Measurements from ENCODE around the gene PPM1D. TPM values are rescaled to one million over a fixed set of nuclear protein-coding genes. Genes with fewer than 3 reads are reported as not detected.

PPM1D gene
- total and polyA plus RNA-seq, 2 of the 13 experiments (the other 11 are each of a cell fraction or from before 2014, with no cell fraction given), result 8.0 to 26.2 TPM

DNA sequence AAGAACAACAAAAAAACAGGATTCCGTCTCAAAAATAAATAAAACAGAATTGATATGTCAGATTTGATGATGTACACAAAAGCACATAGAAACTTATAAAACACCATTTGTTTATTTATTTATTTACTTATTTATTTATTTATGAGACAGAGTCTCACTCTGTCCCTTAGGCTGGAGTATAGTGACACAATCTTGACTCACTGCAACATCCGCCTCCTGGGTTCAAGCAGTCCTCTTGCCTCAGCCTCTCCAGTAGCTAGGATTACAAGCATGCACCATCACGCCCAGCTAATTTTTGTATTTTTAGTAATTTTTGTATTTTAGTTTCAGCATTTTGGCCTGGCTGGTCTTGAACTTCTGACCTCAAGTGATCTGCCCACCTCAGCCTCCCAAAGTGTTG, 99.1 kb downstream of the PPM1D start (continued):
- TF ChIP-seq FOSL2 (CRISPR knock-in tag; IDR thresholded peaks at IDR 0.05) (no peak), FOXK2 (IDR thresholded peaks at IDR 0.05) (no peak), CBFB (CRISPR knock-in tag; IDR thresholded peaks at IDR 0.05) (no peak), RARG (CRISPR knock-in tag; IDR thresholded peaks at IDR 0.05; ENCODE audit: low read depth) (no peak), WIZ (CRISPR knock-in tag; IDR thresholded peaks at IDR 0.05) (no peak)

- Histone ChIP-seq H3K9ac (ENCODE audit: insufficient read depth, low read depth, low read length) (no peak overlapping the region), H2AFZ (ENCODE audit: low read length) (no peak overlapping the region), H3K36me3 (replicated peaks in 1 of 2; ENCODE audit: control insufficient read depth in 1 of 2, insufficient read depth in 2 of 2, low read length in 2 of 2) (no peaks in the 10 kb centered on the region; a peak in 1 of 5 replicates), H4K20me1 (ENCODE audit: insufficient read depth, low read length) (no peaks in the 10 kb centered on the region), H3K9me3 (ENCODE audit: low read length) (0 out of 2 replicates have a peak, but pooled peaks cover 3% of the 10 kb centered on the region), H3K79me2 (ENCODE audit: insufficient read depth, low read length) (no peaks in the 10 kb centered on the region), H3K27ac (ENCODE audit: extremely low read length, insufficient read depth, low read length) (no peak overlapping the region), H3K27me3 (ENCODE audit: control insufficient read depth in 1 of 2, insufficient read depth in 2 of 2, low read length in 2 of 2) (no peaks in the 10 kb centered on the region), H3K4me3 (replicated peaks in 1 of 3; ENCODE audit: insufficient read depth in 1 of 3, low read depth in 2 of 3, low read length in 3 of 3) (no peak overlapping the region), H3K4me1 (ENCODE audit: insufficient read depth, low read length) (no peaks in the 10 kb centered on the region), H3K4me2 (ENCODE audit: low read depth, low read length) (no peak overlapping the region)
- FAIRE-seq (no peak), DNase-seq (ENCODE audit: low spot score) (peak; percentile 10), ATAC-seq (no peak; the same call in 2 of the 3 replicates)
- no TSS peak for BruUV-seq (replicated peaks)
- WGBS (ENCODE audit: low lambda C conversion rate), result 49% methylated on average over 3 of the region's 3 CpGs
- CTCF ChIA-PET (ENCODE audit: low intra/inter-chr PET ratio, low total read pairs), result no interaction called here
- TF ChIP-seq ZNF333 (CRISPR knock-in tag; IDR thresholded peaks at IDR 0.05; ENCODE audit: borderline replicate concordance), result no peak
- no peak for TF ChIP-seq FOXP4 (CRISPR knock-in tag; IDR thresholded peaks at IDR 0.05)
- TF ChIP-seq IRX3 (CRISPR knock-in tag; IDR thresholded peaks at IDR 0.05; ENCODE audit: borderline replicate concordance, low read depth), result no peak
- TF ChIP-seq, protein P1, sequence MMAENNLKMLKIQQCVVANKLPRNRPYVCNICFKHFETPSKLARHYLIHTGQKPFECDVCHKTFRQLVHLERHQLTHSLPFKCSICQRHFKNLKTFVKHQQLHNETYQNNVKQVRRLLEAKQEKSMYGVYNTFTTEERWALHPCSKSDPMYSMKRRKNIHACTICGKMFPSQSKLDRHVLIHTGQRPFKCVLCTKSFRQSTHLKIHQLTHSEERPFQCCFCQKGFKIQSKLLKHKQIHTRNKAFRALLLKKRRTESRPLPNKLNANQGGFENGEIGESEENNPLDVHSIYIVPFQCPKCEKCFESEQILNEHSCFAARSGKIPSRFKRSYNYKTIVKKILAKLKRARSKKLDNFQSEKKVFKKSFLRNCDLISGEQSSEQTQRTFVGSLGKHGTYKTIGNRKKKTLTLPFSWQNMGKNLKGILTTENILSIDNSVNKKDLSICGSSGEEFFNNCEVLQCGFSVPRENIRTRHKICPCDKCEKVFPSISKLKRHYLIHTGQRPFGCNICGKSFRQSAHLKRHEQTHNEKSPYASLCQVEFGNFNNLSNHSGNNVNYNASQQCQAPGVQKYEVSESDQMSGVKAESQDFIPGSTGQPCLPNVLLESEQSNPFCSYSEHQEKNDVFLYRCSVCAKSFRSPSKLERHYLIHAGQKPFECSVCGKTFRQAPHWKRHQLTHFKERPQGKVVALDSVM (CRISPR knock-in tag; IDR thresholded peaks at IDR 0.05), result no peak
- TF ChIP-seq ZNF878 (CRISPR knock-in tag; IDR thresholded peaks at IDR 0.05), result no peak
- TF ChIP-seq ZNF576 (CRISPR knock-in tag; IDR thresholded peaks at IDR 0.05), result no peak
- TF ChIP-seq KLF11 (CRISPR knock-in tag; IDR thresholded peaks at IDR 0.05), result no peak
- TF ChIP-seq STAT5B (CRISPR knock-in tag; IDR thresholded peaks at IDR 0.05), result no peak
- TF ChIP-seq DNMT1 (CRISPR knock-in tag; IDR thresholded peaks at IDR 0.05), result no peak
- no peak for TF ChIP-seq TEAD3 (CRISPR knock-in tag; optimal IDR thresholded peaks at IDR 0.05; ENCODE audit: borderline replicate concordance)
- no peak for TF ChIP-seq KDM5A (IDR thresholded peaks at IDR 0.05; ENCODE audit: borderline replicate concordance, low read length)
- TF ChIP-seq ZNF605 (CRISPR knock-in tag; IDR thresholded peaks at IDR 0.05), result no peak
- TF ChIP-seq, protein P2, sequence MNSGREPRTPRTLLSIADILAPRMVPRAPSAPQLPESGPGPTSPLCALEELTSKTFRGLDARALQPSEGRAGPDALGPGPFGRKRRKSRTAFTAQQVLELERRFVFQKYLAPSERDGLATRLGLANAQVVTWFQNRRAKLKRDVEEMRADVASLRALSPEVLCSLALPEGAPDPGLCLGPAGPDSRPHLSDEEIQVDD (CRISPR knock-in tag; IDR thresholded peaks at IDR 0.05; ENCODE audit: borderline replicate concordance), result no peak
- in situ Hi-C loops (cut with HindIII; ENCODE audit: extremely low pct_ligation_motif_present, low pct_unique_long_range_greater_than_20kb), result no loop called here
- intact Hi-C loops (cut with micrococcal nuclease; ENCODE audit: unreplicated experiment), result no loop called here
- POLR2A ChIA-PET, result no interaction called here
Measured at GRCh38 chr17:60704170-60704569, 104.2 kb downstream of the PPM1D start.

All from HepG2 (cell line).